GM12873 (cell line): Measurements from ENCODE around the gene PLAAT4.
A peak's percentile ranks its signal among the peaks of the same experiment; 100 is the strongest.

Experiments used
- TF ChIP-seq, protein P1 (sequence below): IDR thresholded peaks from 2 replicates; pipeline ENCODE4 v1.5.1; 2012; ENCODE audit warnings: low read depth, mild to moderate bottlenecking, moderate library complexity, low read length, control low read depth; ENCODE audit not compliant: insufficient read depth; ENCODE audit errors: missing control alignments

The PLAAT4 gene

DNA sequence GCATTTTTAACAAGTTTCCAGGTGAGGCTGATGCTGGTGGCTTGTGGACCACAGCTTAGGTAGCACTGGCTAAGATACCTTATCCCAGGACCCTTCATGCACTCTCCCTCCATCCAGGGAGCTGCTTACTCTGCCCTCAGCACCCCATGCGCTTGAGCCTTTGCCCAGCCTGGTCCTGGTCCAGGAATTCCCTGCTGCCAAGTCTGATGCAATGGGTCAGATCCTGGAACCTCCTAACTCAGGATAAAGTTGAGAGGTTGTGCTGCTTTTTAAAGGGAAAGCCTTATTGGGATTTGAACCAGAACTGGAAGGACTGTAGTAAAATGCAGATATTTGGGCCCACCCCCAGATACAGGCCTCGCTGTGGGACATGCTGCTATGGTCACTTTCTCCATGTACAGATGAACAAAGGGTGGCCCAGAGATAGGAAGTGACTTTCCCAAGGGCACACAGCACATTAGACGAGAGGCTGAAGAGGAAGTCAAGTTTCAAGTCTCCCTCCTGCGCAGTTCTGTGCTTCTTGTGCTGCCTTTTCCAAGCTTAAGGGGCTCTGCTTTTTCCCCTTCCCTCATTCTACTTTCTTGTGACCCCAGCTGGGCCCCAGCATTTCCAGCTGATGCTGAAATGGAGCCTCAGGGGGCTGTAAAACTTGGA lies 31.5 kb upstream of the PLAAT4 start:
- TF ChIP-seq, protein P1, sequence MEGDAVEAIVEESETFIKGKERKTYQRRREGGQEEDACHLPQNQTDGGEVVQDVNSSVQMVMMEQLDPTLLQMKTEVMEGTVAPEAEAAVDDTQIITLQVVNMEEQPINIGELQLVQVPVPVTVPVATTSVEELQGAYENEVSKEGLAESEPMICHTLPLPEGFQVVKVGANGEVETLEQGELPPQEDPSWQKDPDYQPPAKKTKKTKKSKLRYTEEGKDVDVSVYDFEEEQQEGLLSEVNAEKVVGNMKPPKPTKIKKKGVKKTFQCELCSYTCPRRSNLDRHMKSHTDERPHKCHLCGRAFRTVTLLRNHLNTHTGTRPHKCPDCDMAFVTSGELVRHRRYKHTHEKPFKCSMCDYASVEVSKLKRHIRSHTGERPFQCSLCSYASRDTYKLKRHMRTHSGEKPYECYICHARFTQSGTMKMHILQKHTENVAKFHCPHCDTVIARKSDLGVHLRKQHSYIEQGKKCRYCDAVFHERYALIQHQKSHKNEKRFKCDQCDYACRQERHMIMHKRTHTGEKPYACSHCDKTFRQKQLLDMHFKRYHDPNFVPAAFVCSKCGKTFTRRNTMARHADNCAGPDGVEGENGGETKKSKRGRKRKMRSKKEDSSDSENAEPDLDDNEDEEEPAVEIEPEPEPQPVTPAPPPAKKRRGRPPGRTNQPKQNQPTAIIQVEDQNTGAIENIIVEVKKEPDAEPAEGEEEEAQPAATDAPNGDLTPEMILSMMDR = no peak

DNA sequence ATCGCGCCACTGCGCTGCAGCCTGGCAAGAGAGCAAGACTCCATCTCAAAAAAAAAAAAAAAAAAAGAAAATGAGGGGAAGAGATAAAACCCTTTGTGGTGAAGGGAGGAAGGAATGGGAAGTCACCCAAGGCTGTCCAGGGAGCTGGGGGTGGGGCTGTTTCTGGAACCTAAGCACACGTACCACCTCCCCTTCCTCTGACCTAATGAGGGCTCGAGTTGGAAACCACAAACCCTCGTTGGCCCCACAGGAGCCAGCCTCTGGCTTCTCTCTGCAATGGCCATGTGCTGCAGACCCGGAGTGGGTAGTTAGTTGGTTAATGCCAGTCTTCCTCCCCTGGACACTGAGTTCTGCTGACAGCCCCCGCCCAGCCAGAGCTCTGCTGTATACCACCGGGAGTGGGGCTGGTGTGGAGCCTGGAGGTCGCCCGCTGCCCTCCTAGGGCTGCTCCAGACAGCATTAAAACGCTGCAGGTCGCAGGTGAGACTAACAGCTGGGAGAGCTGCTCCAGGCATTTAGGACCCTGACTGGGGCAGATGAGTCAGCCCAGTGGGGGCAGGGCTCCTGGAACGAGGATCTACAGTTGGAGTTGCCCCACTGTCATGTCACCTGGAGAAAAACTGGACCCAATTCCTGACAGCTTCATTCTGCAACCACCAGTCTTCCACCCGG lies 30.6 kb upstream of the PLAAT4 start, which contains the start of gene LGALS12:
Gene LGALS12, plus strand, starts transcription at position 228 of the 672 bp plus-strand sequence. Its CDS starts 375 bp downstream, at position 603.
- TF ChIP-seq, protein P1 = no peak

DNA sequence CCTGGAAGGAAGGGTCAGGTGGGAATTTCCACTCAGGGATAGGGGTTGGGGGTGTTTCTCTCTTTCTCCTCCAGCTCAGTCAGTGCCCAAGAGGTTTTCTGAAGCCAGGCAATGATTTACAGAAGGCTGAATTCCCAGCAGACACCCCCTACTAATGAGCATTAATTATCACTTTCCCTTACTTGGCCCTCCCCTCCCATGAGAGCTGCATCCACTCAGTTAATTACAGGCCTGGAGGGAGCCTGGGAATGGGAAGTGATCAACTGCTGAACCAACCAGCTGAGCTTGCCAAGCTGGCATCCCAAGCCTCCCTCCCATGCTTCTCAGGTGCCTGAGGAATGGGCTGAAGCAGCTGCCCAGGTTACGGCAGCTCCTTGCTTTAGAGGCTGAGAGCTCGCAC lies 29.7 kb upstream of the PLAAT4 start:
- TF ChIP-seq, protein P1 = no peak

DNA sequence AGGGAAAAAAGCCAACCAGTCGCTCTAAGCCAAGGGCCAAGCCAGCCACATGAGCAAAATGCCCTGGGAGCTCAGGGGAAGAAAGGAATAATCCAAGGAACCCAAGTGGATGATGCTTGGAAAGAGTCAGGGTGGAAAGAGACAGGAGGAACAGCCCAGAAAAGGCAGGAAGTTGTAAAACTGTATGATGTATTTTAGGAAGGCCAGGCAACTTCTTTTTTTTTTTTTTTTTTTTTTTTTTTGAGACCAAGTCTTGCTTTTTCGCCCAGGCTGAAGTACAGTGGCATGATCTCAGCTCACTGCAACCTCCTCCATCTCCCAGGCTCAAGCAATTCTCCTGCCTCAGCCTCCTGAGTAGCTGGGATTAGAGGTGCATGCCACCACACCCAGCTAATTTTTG lies 29.1 kb upstream of the PLAAT4 start:
- TF ChIP-seq, protein P1 = no peak

DNA sequence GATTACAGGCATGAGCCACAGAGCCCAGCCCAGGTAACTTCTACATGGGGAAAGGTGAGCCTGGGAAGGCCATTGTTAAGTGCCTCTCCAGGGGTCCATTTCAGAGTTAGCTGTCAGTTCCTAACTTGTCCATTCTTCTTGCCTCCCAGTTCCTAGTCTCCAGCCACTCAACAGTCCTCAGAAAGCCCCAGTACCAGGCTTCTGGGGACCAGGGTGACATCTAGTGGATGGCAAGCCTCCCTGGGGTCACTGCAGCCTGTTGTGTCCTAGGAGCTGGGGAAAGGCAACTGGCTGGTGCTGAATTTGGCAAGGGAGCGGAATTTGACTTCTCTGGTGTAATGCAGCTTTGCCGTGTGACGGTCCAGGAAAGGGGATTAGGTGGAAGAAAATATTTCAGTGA lies 28.6 kb upstream of the PLAAT4 start:
- TF ChIP-seq, protein P1 = peak; percentile 55

DNA sequence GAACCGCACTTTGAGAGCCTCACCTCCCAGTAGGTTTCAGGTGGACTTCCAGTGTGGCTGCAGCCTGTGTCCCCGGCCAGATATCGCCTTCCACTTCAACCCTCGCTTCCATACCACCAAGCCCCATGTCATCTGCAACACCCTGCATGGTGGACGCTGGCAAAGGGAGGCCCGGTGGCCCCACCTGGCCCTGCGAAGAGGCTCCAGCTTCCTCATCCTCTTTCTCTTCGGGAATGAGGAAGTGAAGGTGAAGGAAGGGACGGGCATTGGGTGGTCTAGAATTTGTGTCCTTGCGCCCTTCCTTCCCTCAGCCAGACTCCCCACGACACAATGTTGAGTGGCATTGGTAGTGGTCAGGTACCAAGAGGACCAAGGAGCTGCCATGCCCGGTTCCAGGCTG lies 27.9 kb upstream of the PLAAT4 start:
- TF ChIP-seq, protein P1 = no peak

DNA sequence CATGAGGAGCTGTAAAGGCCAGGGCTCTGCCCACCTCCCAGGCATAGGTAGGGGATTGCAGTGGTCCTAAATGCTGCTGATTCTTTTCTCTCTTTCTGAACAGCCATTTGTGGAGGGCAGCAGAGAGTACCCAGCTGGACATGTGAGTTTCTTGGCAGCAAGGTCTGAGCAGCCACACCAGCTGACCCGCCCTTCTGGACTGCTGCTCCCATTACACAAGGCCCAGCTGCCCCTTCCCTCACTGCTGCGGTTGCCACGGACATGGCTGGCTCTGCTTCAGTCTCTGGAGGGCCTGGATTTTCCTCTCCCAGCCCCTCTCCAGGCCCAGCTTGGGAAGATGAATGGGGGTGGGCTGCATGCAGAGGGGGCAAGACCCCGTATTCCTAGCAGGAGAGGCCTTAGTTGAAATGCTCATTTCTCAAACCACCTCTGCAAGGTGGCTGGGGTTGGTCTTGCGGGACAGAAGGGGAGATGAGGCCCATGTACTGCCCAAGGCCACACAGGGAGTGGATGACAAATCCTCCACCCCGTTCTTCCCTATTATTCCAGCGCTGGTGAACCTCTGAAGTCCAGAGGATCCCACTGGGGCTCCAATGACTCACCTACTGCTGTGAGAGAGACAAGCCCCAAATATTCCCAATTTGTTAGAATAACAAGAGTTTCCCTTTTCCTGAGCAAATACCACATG lies 26.1 kb upstream of the PLAAT4 start:
- TF ChIP-seq, protein P1 = no peak
